GM15510 (cell line): Measurements from ENCODE around the gene E2F4.

Source experiments
- POLR2A ChIP-seq: IDR thresholded peaks from 3 replicates; pipeline ENCODE4 v1.6.1; 2011; ENCODE audit warnings: borderline replicate concordance; ENCODE audit not compliant: insufficient read length; ENCODE audit errors: extremely low read depth

Gene E2F4

DNA sequence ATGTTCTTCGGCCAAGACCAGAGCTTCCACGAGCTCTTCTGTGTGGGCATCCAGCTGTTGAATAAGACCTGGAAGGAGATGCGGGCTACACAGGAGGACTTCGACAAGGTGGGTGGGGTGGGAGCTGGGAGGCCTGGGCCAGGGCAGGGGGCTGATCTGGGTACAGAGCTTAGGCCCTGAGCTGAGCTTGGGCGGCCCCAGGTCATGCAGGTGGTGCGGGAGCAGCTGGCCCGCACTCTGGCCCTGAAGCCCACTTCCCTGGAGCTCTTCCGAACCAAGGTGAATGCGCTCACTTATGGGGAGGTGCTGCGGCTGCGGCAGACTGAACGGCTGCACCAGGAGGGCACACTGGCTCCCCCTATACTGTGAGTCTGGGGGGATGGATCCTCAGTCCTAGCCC, 10.5 kb downstream of the E2F4 start:
- no peak for TF ChIP-seq POLR2A

DNA sequence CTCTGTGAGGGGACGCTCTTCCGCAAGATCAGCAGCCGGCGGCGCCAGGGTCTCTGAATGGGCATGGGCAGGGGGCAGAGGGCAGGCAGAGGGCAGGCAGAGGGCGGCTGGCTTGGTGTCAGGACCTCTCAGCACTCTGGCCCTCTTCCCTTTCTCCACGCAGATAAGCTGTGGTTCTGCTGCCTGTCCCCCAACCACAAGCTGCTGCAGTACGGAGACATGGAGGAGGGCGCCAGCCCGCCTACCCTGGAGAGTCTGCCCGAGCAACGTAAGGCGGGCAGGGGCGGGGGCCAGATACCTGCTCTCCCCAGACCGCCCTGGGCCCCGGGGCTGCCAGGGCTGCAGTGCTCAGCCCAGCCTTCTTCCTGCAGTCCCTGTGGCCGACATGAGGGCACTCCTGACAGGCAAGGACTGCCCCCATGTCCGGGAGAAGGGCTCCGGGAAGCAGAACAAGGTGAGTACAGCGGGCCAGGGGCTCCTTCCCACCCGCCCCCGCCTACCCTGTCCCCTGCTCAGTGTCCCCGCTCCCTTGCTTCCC, 11.1 kb downstream of the E2F4 start:
- TF ChIP-seq POLR2A = no peak

DNA sequence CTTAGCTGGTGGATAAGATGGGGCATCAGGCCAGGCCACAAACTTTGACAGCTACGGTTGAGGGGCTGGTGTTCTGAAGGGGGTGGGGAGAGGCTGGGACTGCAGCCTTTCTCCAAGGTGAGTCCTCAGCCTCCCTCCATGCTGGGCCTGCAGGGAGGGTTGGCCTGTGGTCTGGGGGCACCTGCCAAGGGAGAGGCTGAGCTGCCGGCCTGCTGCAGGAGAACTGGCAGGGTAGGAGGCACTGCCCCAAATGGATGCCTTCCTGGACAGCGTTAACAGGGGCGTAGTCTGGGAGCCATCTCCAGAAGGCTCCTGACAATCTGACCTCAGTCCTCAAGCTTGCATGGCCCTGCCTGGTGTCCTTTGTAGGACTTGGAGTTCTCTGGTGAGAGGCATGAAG, 12.1 kb downstream of the E2F4 start:
- TF ChIP-seq POLR2A = no peak

DNA sequence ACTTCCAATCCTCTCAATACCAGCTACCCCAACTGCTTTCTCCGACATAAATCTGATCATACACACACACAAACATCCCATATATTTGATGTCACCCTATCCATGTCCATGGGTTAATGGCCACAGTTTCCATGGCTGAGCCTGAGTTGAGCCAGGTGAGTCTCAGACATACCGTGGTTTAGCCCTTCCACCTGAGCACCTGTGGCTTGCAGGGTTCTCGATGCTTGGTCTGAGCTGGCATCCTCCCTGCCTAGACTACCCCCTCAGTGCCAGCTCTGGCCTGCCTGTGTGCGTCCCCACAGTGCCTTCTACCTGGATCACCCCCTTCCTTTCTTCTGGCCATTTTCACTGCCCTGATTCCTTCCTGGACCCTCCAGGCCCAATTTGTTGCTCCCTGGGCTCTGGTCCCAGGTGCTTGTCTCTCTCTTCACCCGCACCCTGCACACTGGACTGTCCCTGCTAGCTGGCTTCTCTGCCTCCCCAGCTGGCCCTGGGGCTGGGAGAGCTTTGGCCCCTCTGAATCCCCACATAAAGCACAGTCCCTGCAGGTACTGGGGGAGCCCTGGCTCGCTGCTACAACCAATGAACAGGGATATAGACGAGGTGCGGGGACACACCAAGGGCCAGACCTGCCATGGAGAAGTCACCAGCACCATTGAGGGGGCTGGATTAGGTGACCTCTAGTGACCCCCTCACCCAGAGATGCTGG, 14.3 kb downstream of the E2F4 start:
- TF ChIP-seq POLR2A = no peak

DNA sequence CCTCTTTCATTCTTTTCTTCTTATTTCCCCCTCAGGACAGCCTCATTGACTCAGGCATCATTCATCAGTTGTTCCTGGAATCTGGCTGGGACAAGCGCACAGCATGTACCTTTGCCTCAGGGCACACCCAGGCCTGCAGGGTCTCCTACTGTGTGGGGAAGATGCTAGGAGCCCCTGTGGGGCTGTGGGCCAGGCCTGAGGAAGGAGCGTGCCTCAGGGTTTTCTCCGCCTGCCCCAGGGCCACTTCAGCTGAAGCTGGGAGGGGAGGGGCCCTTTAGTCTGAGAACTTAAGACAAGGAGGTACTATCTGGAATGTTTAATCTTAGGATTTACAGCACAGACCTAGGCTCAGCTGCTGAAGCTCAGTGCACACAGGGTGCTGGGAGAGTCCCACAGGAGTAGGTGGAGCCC, 14.9 kb downstream of the E2F4 start:
- no peak for TF ChIP-seq POLR2A

DNA sequence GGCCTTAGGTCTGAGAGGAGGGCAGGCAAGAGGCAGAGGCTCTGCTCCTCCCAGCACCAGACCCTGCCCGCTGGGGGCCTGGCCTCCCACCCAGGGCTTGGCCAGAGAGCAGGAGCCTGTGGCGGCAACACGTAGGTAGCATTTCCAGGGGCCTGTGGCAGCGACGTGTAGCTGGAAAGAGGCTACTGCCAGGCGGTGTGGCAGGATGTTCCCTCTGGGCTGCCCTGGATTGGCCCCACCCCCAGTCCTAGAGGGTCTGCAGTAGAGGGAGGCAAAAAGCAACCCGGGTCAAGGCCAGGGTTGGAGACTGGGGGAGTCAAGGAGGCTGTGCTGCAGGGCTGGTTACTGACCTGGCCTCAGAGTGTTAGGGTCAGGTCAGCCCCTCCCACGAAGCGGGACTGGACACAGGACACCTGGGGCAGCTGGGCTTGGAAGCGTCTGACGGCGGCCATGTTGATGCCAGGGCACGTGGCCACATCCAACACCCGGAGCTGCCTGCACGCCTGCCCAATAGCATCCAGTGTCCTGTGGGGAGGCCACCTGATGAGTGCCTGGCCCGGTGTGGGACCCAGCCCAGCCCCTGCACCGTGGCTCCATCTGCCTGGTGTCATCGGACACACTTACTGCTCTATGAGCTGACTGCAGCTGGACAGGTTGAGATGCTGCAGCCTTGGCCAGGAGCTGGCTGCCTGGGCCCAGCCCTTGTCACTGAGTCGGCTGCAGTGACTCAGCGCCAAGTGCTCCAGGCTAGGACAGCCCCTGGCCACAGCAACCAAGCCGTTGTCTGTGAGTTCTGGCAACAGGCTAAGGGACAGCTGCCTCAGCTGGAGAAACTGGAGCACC, 15.5 kb downstream of the E2F4 start:
- peak; percentile 24 for TF ChIP-seq POLR2A

DNA sequence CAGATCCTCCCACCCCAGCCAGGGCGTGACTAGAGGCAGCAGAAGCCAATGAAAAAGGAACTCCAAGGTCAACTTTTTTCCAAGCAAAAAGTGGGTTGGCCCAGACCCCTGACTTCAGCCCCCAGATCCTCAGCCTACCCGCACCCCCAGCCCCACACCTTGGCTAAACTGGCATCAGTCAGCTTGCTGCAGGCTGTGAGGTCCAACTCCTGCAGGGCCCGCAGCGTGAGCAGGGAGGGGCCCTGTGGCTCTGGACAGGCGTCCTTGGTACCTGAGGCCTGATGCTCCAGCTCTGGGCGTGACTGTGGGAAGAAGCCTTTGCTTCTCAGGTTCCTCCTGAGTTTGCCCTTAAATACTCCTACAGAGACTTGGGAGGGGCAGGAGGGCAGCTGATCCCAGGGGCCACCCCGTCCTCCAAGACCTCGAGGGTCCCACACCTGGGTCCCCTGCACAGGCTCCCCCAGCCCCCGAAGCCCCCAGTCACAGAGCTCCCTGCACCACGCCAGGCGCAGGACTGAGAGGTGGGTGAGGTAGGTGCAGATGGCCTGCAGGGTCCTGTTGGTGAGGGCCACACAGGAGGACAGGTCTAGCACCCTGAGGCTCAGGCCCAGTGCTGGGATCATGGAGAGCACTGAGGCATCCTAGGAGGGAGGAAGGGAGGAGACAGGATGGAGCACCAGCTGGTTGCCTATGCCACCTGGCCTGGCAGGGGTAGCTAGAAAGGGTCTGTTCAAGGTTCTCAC, 16.4 kb downstream of the E2F4 start:
- TF ChIP-seq POLR2A = no peak

DNA sequence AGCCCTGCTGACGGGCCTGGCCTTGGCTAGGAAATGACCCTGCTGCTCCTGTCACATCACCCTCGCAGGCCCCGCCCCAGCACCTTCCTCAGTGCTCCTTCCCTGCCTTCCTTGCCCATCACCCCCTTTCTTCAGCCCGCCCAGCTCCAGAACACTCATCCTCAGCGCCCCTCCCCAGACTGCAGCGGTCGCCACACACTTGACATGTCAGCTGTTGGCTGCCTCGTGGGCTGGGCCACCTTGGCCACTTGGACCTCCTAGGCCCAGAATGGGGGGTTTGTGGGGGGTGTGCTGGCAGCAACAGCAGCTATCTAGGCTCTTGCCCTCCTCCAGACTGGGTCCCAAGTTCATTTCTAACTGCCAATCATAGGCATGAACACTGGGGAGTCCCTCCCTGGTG, 17.6 kb downstream of the E2F4 start:
- TF ChIP-seq POLR2A = no peak

DNA sequence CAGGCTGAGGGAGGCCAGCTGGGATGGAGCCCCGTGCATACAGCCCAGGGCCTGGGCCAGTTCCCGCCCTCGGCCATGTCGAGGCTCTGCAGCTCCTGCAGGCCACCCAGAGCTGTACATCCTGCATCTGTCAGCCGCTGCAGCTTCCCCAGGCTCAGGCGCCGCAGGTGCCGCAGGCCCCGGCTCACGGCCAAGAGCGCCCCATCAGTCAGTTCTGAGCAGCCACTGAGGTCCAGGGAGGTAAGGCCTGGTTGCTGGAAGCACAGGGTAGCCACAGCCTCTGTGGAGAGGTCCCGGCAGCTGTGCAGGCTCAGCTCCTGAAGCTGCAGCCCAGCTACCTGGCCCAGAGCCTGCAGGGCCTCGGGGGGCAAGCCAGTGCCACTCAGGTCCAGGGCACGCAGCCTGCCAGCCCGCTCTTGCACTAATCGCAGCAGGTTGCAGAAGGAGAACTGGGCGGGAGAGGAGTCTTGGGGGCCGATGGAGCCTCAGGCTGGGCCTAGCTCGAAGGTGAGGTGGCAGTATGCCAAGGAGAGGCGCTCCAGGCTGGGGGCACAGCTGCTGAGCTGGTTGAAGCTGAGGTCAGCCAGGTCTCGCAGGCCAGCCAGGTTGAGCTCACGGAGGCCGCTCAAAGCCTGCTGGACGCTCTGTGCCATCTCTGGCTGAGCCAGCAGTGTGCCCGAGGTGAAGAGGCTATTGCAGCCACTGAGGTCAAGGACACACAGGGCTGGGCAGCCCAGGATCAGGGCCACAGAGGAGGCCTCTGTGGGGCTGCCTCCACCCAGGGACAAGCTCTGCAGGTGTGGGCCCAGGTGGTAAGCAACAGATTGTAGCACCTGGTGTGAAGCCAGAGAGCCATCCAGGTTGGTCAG, 18.3 kb downstream of the E2F4 start:
- TF ChIP-seq POLR2A = no peak

DNA sequence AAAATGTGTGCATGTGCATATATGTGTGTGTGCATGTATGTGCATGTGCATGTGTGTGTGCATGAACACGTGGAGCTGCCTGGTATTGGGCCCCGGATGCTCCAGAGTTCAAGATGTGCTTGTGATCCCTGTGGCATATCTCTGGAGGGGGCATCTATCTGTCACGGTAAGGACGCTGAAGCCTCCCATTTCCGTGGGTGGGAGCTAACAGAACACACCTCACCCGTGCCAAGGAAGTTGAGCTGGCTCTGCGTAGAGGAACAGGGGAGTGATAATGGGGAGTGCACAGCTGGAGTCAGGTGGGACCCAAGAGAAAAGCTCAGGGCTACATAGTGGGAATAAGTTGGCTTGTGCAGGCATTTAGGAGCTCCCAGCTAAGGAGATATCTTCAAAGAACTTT, 19.7 kb downstream of the E2F4 start:
- TF ChIP-seq POLR2A = no peak

DNA sequence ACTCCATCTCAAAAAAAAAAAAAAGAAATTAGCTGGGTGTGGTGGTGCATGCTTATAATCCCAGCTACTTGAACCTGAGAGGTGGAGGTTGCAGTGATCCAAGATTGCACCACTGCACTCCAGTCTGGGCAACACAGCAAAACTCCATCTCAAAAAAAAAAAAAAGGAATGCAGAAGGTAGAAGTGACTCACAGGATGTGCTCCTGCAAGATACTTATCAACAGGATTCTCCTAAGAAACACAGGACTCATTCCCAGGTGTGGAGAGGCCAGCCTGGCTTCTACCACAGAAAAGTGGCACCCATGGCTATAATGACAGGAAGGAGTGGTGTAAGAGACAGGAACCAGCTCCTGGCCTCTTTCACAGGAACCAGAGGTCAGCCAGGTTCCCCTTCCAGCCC, 20.8 kb downstream of the E2F4 start:
- no peak for TF ChIP-seq POLR2A

DNA sequence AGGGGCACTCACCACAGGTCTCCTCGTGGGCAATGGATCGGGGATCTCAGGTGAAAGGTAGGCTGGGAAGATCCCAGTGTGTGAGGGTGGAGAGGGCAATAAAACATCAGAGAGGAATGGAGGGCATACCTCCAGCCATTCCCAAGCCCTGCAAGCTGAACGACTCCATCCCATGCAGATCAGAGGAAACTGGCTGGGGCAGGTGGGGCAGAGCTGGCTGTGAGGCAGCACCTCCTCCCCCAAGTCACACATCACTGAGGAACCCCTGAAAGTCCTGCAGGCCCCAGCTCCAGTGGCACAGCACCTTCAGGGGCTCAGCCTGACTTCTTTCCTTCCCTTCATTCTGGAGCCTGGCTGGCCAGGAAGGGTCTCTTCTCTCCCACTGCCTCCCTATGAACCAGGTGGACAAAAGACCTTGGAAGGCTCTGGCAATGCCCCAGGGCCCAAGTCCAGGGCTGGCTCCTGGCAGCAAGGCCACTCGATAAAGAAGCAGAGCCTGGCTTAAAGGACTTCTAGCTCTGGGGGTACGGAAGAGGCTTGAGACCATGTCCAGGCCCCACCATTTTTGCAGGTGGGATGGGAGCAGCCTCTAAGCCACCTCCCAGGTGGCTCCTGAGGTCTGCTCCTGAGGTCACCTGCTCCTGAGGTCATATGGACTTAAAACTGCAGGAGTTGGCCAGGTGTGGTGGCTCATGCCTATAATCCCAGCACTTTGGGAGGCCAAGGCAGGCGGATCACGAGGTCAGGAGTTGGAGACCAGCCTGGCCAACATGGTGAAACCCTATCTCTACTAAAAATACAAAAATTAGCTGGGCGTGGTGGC, 21.5 kb downstream of the E2F4 start:
- no peak for TF ChIP-seq POLR2A

DNA sequence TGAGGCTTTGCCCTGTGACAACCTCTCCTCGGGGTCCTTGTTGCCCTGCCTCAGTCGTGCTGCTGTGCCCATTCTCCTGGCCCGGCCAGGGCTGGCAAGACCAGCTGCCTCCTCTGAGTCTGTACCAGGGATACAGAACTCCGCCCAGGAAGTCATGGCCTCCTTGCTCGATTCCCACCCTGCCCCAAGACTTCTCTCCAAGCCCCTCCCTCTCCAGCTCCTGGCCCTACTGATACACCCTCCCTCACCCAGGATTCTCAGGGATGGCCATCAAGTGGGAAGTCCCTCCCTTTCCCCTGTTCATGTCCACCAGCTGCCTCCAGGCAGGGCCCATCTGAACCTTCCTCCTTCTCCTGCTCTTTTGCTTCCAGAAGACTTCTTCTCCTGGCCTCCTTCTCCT, 23.8 kb downstream of the E2F4 start:
- no peak for TF ChIP-seq POLR2A

DNA sequence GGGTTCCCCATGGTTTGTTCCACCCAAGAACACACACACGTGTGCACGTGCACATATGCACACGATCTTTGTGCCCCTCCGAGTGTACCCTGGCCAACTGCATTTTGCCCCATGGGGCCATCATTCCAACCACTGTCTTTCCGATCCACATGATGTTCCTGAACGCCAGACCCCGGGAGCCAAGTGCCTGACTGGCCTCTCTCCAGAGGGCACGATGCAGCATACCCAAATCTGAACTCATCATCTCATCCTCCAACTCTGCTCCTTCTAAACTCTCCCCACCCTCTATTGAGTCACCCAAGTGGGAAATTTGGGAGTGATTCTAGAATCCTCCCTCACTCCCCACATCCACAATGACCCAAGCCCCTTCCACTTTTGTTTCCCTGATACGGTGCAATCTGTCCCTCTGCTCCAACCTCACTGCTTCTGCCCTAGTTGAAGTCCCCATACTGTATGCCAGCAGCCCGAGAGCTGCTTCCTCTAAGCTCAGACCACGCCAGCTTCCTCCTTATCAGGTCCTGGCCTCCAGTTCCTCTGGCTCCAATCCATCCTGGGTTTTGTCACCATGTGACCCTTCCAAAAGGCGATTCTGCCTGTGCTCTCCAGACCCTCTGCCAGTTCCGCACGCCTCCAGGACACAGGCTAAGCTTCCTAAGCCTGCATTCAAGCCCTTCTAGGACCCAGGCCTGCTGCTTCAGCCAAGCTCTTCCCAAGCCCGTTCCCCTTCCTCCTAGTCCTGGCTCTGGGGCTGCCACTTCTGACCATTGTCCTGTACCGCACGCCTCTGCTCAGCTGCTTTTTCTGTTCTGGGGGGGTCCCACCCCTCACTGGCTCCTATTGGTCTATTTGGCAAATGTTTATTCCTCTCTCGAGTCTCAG, 24.9 kb downstream of the E2F4 start:
- TF ChIP-seq POLR2A = no peak
